Mesenchymal stem cell (in vitro differentiated cells and primary cell): ENCODE results near the gene GPA33.

Experiments
- DNase-seq: peaks from one replicate; pipeline ENCODE4 v3.0.0-alpha.2; 2013
- H2AFZ ChIP-seq: one replicate; pipeline ENCODE4 v1.6.1; 2013; ENCODE audit warnings: low read depth, mild to moderate bottlenecking, control low read depth, inconsistent platforms, low read length, moderate library complexity
- H2AK5ac ChIP-seq: 2 replicates; pipeline ENCODE4 v1.6.1; 2013; ENCODE audit warnings: low read length, moderate library complexity, mild to moderate bottlenecking, inconsistent platforms; ENCODE audit not compliant: severe bottlenecking
- H2BK120ac ChIP-seq: one replicate; pipeline ENCODE4 v1.6.1; 2013; ENCODE audit warnings: low read depth, mild to moderate bottlenecking, inconsistent platforms, low read length, moderate library complexity
- H2BK12ac ChIP-seq, 2 experiments: one replicate each; pipeline ENCODE4 v1.6.1; 2013; ENCODE audit warnings: inconsistent platforms in 2 of 2, low read length in 2 of 2, mild to moderate bottlenecking in 2 of 2, moderate library complexity in 2 of 2, control low read depth in 1 of 2
- H2BK15ac ChIP-seq: one replicate; pipeline ENCODE4 v1.6.1; 2013; ENCODE audit warnings: mild to moderate bottlenecking, low read depth, inconsistent platforms; ENCODE audit not compliant: poor library complexity, severe bottlenecking
- H2BK5ac ChIP-seq: 2 replicates; pipeline ENCODE4 v1.6.1; 2013; ENCODE audit warnings: low read depth, mild to moderate bottlenecking, low read length, control low read depth, inconsistent platforms; ENCODE audit not compliant: poor library complexity, severe bottlenecking
- H3K14ac ChIP-seq, 2 experiments: one replicate each; pipeline ENCODE4 v1.6.1; 2013; ENCODE audit warnings: inconsistent platforms in 2 of 2, low read length in 2 of 2, control low read depth in 1 of 2, mild to moderate bottlenecking in 1 of 2, moderate library complexity in 1 of 2
- H3K18ac ChIP-seq, 2 experiments: one replicate each; pipeline ENCODE4 v1.6.1; 2013; ENCODE audit warnings: inconsistent platforms in 2 of 2, low read length in 2 of 2, control low read depth in 1 of 2, low read depth in 1 of 2, mild to moderate bottlenecking in 1 of 2
- H3K23ac ChIP-seq, 2 experiments: one replicate each; pipeline ENCODE4 v1.6.1; 2013; ENCODE audit warnings: inconsistent platforms in 2 of 2, low read length in 2 of 2, mild to moderate bottlenecking in 2 of 2, moderate library complexity in 2 of 2, control low read depth in 1 of 2
- H3K27ac ChIP-seq: 2 replicates; pipeline ENCODE4 v1.5.1; 2013; ENCODE audit warnings: mild to moderate bottlenecking, moderate library complexity, low read length, control low read depth, inconsistent platforms; ENCODE audit not compliant: poor library complexity, severe bottlenecking
- H3K27me3 ChIP-seq, 2 experiments: 2 replicates each; pipeline versions ENCODE4 v1.6.1 to v1.7.0; 2013; ENCODE audit warnings: low read length in 2 of 2, mild to moderate bottlenecking in 2 of 2, moderate library complexity in 2 of 2, control low read depth in 1 of 2, inconsistent platforms in 1 of 2; ENCODE audit not compliant: control insufficient read depth in 1 of 2, insufficient read depth in 1 of 2
- H3K36me3 ChIP-seq, 2 experiments: 2 replicates each; pipeline versions ENCODE4 v1.6.1 to v1.7.0; 2013; ENCODE audit warnings: low read length in 2 of 2, control low read depth in 1 of 2, inconsistent platforms in 1 of 2, low read depth in 1 of 2, mild to moderate bottlenecking in 1 of 2; ENCODE audit not compliant: insufficient read depth in 2 of 2, control insufficient read depth in 1 of 2
- H3K4ac ChIP-seq, 2 experiments: one replicate each; pipeline ENCODE4 v1.6.1; 2013; ENCODE audit warnings: inconsistent platforms in 2 of 2, low read length in 2 of 2, mild to moderate bottlenecking in 2 of 2, moderate library complexity in 2 of 2, control low read depth in 1 of 2, low read depth in 1 of 2
- H3K4me1 ChIP-seq: 2 replicates; pipeline ENCODE4 v1.6.1; 2013; ENCODE audit warnings: low read depth, low read length, control low read depth; ENCODE audit not compliant: control insufficient read depth, insufficient read depth
- H3K4me2 ChIP-seq: 2 replicates; pipeline ENCODE4 v1.6.1; 2013; ENCODE audit warnings: low read length, mild to moderate bottlenecking, inconsistent platforms; ENCODE audit not compliant: poor library complexity, severe bottlenecking
- H3K4me3 ChIP-seq, 2 experiments: 2 replicates each; pipeline versions ENCODE4 v1.5.1 to v1.7.0; 2013; ENCODE audit warnings: low read length in 2 of 2, mild to moderate bottlenecking in 2 of 2, control low read depth in 1 of 2, low read depth in 1 of 2; ENCODE audit not compliant: insufficient read depth in 1 of 2
- H3K79me1 ChIP-seq: replicated peaks from 2 replicates; pipeline ENCODE4 v1.6.1; 2013; ENCODE audit warnings: mild to moderate bottlenecking, control low read depth, low read length, inconsistent platforms; ENCODE audit not compliant: poor library complexity, severe bottlenecking
- H3K9ac ChIP-seq: 2 replicates; pipeline ENCODE4 v1.7.0; 2013; ENCODE audit warnings: mild to moderate bottlenecking, low read length, moderate library complexity
- H3K9me3 ChIP-seq: 2 replicates; pipeline ENCODE4 v1.7.0; 2013; ENCODE audit warnings: mild to moderate bottlenecking, low read length; ENCODE audit not compliant: control insufficient read depth
- H4K8ac ChIP-seq: one replicate; pipeline ENCODE4 v1.6.1; 2013; ENCODE audit warnings: inconsistent platforms, mild to moderate bottlenecking, low read length, moderate library complexity
- H4K91ac ChIP-seq: one replicate; pipeline ENCODE4 v1.6.1; 2013; ENCODE audit warnings: mild to moderate bottlenecking, low read length, inconsistent platforms
- WGBS: methylation state at CpG from one replicate; pipeline ENCODE4 v1.1.7; 2013; ENCODE audit warnings: mixed read lengths; 5-methylcytosine and 5-hydroxymethylcytosine counted together

Gene GPA33

DNA sequence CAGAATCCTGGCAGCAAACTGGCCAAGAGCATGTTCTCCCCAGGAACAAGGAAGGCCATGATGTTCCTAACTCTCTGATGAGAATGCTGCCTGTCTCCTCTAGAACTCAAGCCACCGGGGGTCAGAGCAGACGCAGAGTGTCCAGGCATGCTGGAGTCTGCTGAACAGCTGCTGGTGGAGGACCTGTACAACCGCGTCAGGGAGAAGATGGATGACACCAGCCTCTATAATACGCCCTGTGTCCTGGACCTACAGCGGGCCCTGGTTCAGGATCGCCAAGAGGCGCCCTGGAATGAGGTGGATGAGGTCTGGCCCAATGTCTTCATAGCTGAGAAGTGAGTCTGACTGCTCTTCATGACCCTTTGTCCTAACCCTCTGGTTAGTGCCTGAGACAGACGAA is 27.0 kb upstream of the GPA33 start:
- Histone ChIP-seq H2BK120ac (no peak overlapping the region), H4K8ac (no peak overlapping the region), H3K27ac (no peak overlapping the region), H2AFZ (no peak overlapping the region), H2BK5ac (no peak overlapping the region), H3K4me2 (no peak overlapping the region), H2AK5ac (no peak overlapping the region), H3K27me3 (peaks cover 9 to 60% of the 10 kb centered on the region in 2 experiments), H3K4me1 (peaks cover 7% of the 10 kb centered on the region), H2BK12ac (no peak overlapping the region), H4K91ac (no peak overlapping the region), H3K9ac (no peak overlapping the region), H3K9me3 (no peaks in the 10 kb centered on the region), H3K4me3 (no peak overlapping the region), H3K4ac (no peak overlapping the region), H3K36me3 (no peaks in the 10 kb centered on the region), H2BK15ac (no peak overlapping the region), H3K79me1 (no peaks in the 10 kb centered on the region), H3K14ac (no peak overlapping the region), H3K18ac (no peak overlapping the region), H3K23ac (no peak overlapping the region)
- no peak for DNase-seq
- 87% methylated on average over 9 of the region's 9 CpGs for WGBS

DNA sequence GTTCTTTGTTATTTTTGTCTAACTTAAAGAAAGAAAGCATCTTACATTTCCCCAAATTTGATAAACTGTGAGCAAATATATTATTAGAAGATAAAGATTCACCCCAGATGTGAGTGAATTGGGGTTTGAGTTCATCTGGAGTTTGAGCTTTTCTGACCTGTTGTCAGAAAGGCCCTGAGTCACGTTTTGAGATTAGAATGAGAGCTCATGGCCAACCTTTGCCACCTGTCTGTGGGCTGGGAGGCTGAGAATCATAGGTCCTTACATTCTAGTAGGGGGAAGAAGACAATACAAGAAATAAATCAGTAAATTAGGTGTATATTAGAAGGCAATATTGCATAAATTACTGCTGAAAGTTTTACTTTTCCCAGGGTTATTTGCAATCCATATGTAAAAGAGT is 26.0 kb upstream of the GPA33 start:
- Histone ChIP-seq H3K23ac (no peak overlapping the region), H3K4me3 (no peak overlapping the region), H2AFZ (no peak overlapping the region), H2BK120ac (no peak overlapping the region), H3K18ac (no peak overlapping the region), H4K91ac (no peak overlapping the region), H3K79me1 (no peaks in the 10 kb centered on the region), H3K36me3 (no peaks in the 10 kb centered on the region), H3K9me3 (no peaks in the 10 kb centered on the region), H2BK12ac (no peak overlapping the region), H2BK15ac (no peak overlapping the region), H3K14ac (no peak overlapping the region), H2AK5ac (no peak overlapping the region), H2BK5ac (no peak overlapping the region), H3K9ac (no peak overlapping the region), H3K4me2 (no peak overlapping the region), H3K27ac (no peak overlapping the region), H3K4me1 (peaks cover 2% of the 10 kb centered on the region), H3K27me3 (peaks cover 9 to 53% of the 10 kb centered on the region in 2 experiments), H3K4ac (no peak overlapping the region), H4K8ac (no peak overlapping the region)
- 43% methylated on average over 1 of the region's 1 CpG for WGBS
- DNase-seq = no peak

DNA sequence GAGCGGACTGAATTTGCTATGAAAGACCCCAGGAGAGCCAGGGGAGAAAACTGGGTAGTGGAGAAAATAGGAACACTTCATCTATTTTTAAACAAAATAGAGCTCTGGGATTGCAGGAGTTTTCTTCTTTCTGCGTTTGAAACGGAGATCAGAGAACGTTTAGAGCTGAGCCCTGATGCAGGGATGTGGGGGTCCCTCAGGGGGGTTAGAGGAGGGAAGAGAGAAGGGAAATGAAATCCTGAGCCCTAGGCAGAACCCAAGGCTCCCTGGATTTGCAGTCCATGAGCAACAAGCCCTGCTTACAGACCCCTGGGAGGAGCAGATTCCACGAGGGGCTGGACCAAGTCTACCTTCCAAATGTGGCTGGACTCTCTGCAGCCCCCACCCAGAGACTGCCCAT is 25.5 kb upstream of the GPA33 start:
- no peak overlapping the region for H2AK5ac ChIP-seq
- H3K79me1 ChIP-seq = no peaks in the 10 kb centered on the region
- 77% methylated on average over 5 of the region's 5 CpGs for WGBS
- H2BK5ac ChIP-seq = no peak overlapping the region
- H2BK12ac ChIP-seq = no peak overlapping the region
- H3K9me3 ChIP-seq = no peaks in the 10 kb centered on the region
- no peaks in the 10 kb centered on the region for H3K36me3 ChIP-seq
- no peak overlapping the region for H3K18ac ChIP-seq
- DNase-seq = no peak
- no peak overlapping the region for H3K4me2 ChIP-seq
- peaks cover 9 to 49% of the 10 kb centered on the region in 2 experiments for H3K27me3 ChIP-seq
- H2BK120ac ChIP-seq = no peak overlapping the region
- no peak overlapping the region for H4K91ac ChIP-seq
- H3K27ac ChIP-seq = no peak overlapping the region
- no peak overlapping the region for H3K4ac ChIP-seq
- no peak overlapping the region for H2BK15ac ChIP-seq
- H3K4me3 ChIP-seq = no peak overlapping the region
- no peak overlapping the region for H3K14ac ChIP-seq
- H2AFZ ChIP-seq = no peak overlapping the region
- no peak overlapping the region for H3K9ac ChIP-seq
- H3K4me1 ChIP-seq = no peaks in the 10 kb centered on the region
- no peak overlapping the region for H3K23ac ChIP-seq
- no peak overlapping the region for H4K8ac ChIP-seq

DNA sequence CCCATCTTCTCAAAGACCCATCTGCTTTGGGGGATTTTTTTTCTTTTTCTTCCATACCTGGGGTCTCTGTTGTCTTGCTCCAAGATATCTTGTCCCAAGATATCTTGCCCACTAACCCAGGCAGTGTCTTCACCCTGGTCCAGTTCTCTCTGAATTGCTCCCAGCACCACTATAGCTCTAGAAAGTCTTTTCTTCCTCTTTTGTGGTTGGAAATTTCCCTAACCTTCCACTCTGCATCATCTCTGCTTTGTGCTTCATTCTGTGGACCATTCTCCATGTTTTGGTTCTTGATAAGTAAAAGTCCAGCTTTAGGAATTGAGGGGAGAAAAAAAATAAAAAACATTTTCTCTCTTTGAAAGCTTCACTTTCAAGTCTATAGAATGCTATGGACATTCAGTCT is 24.5 kb upstream of the GPA33 start:
- Histone ChIP-seq H2AFZ (no peak overlapping the region), H3K18ac (no peak overlapping the region), H3K23ac (no peak overlapping the region), H2BK15ac (no peak overlapping the region), H2BK5ac (no peak overlapping the region), H3K4me2 (no peak overlapping the region), H2BK12ac (no peak overlapping the region), H3K4me1 (no peaks in the 10 kb centered on the region), H4K91ac (no peak overlapping the region), H2AK5ac (no peak overlapping the region), H3K9ac (no peak overlapping the region), H4K8ac (no peak overlapping the region), H2BK120ac (no peak overlapping the region), H3K27ac (no peak overlapping the region), H3K27me3 (peaks cover 9 to 45% of the 10 kb centered on the region in 2 experiments), H3K36me3 (no peaks in the 10 kb centered on the region), H3K79me1 (no peaks in the 10 kb centered on the region), H3K4ac (no peak overlapping the region), H3K4me3 (no peak overlapping the region), H3K9me3 (no peaks in the 10 kb centered on the region), H3K14ac (no peak overlapping the region)
- no peak for DNase-seq
